Lung (tissue), 12 donors: ENCODE results near the gene TMEM87A. TPM values are rescaled to one million over a fixed set of nuclear protein-coding genes. Genes with fewer than 3 reads are reported as not detected.

Source experiments
- ATAC-seq: fragments of 200-7000 bp; cut with Tn5 transposase; one replicate; pipeline ENCODE4 v1.9.1; 2020; ENCODE audit warnings: moderate number of reproducible peaks; ENCODE audit not compliant: insufficient read depth, low FRiP score
- DNase-seq, 3 donors: peaks; one replicate each; pipeline ENCODE4 v3.0.0-alpha.2; 2013 to 2017
- H3K27ac ChIP-seq, 2 donors: one replicate each; pipeline ENCODE4 v1.5.1; 2013; ENCODE audit warnings: mild to moderate bottlenecking in 2 of 2, moderate library complexity in 2 of 2, control low read depth in 1 of 2, inconsistent platforms in 1 of 2, low read depth in 1 of 2, low read length in 1 of 2
- H3K27me3 ChIP-seq, 3 donors: one replicate each; pipeline ENCODE4 v1.5.1; 2013; ENCODE audit warnings: low read length in 2 of 3; ENCODE audit not compliant: control insufficient read depth in 3 of 3, insufficient read depth in 3 of 3
- H3K36me3 ChIP-seq, 4 donors: one replicate each; pipeline ENCODE4 v1.5.1; 2013; ENCODE audit warnings: low read length in 4 of 4, mild to moderate bottlenecking in 1 of 4, moderate library complexity in 1 of 4; ENCODE audit not compliant: control insufficient read depth in 4 of 4, insufficient read depth in 4 of 4
- H3K4me1 ChIP-seq, 5 donors: one replicate each; pipeline ENCODE4 v1.5.1; 2013; ENCODE audit warnings: low read length in 5 of 5, mild to moderate bottlenecking in 2 of 5, moderate library complexity in 1 of 5; ENCODE audit not compliant: control insufficient read depth in 5 of 5, insufficient read depth in 5 of 5
- H3K4me3 ChIP-seq: one replicate; pipeline ENCODE4 v1.5.1; 2013; ENCODE audit warnings: mild to moderate bottlenecking, control low read depth, moderate library complexity
- H3K9ac ChIP-seq, 2 donors: one replicate each; pipeline ENCODE4 v1.5.1; 2013; ENCODE audit warnings: low read length in 2 of 2, control low read depth in 1 of 2; ENCODE audit not compliant: insufficient read depth in 1 of 2
- H3K9me3 ChIP-seq, 4 donors: one replicate each; pipeline ENCODE4 v1.5.1; 2013; ENCODE audit warnings: low read length in 3 of 4, mild to moderate bottlenecking in 1 of 4, moderate library complexity in 1 of 4; ENCODE audit not compliant: control insufficient read depth in 4 of 4, insufficient read depth in 3 of 4
- CTCF ChIP-seq: IDR thresholded peaks from 2 replicates; pipeline ENCODE4 v1.5.1; 2012; ENCODE audit warnings: mild to moderate bottlenecking; ENCODE audit errors: control extremely low read depth, extremely low read depth
- WGBS, 2 donors: extraction: QIAGEN DNeasy Blood & Tissue Kit; methylation state at CpG; one replicate each; pipeline ENCODE4 v1.1.7; 2013; 5-methylcytosine and 5-hydroxymethylcytosine counted together
- polyA plus RNA-seq, 2 donors: library from polyadenylated mRNA; stranded (reverse); fragments of 200-250 nt; gene quantifications; one replicate each; pipeline ENCODE4 v1.2.1, GENCODE V29; 2013
- total RNA-seq, 2 donors: library from RNA; depleted of rRNA in 1 of 2; stranded (reverse); fragments of >200 nt in 1 of 2; gene quantifications; one replicate each; pipeline ENCODE4 v1.2.1, GENCODE V29; 2014 to 2021
- donor health status: control.
- donor health status: control.
- donor health status: Bipolar disorder and iron deficiency.
- donor health status: healthy.
- donor health status: DM: yes; HTN: yes; CAD: no.

Gene TMEM87A
- total and polyA plus RNA-seq, 4 donors: 50.3 to 196 (median 86.9) TPM

DNA sequence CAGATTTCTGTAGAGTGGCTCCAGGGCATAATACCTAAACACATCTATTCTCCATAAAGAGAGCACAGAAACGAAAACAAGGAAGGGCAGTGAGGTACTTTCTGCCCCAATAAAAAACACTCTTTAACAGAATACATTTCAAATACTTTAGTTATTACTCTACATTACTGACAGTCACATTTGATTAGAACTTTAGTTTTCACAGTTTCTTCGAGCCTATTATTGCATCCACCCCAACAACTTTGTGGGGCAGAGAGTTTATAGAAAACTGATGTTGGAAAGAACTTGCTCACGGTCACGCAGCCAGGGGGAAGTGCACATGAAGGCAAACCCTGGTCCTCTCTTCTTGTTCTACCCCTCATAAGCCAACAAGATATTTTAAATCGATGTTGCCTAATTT, 74.1 kb downstream of the TMEM87A start:
- DNase-seq (no peak), ATAC-seq (no peak)
- no peak for TF ChIP-seq CTCF
- H3K4me3 ChIP-seq: no peak overlapping the region
- H3K4me1 ChIP-seq: peaks cover 0 to 2% (median 0%) of the 10 kb centered on the region in 5 donors
- WGBS, 2 donors: 94 to 98% methylated on average over 5 of the region's 5 CpGs
- no peak overlapping the region for H3K27ac ChIP-seq
- H3K27me3 ChIP-seq: no peaks in the 10 kb centered on the region
- H3K9ac ChIP-seq: no peak overlapping the region
- H3K36me3 ChIP-seq: peaks cover 6 to 24% (median 10%) of the 10 kb centered on the region in 4 donors
- H3K9me3 ChIP-seq: no peaks in the 10 kb centered on the region

DNA sequence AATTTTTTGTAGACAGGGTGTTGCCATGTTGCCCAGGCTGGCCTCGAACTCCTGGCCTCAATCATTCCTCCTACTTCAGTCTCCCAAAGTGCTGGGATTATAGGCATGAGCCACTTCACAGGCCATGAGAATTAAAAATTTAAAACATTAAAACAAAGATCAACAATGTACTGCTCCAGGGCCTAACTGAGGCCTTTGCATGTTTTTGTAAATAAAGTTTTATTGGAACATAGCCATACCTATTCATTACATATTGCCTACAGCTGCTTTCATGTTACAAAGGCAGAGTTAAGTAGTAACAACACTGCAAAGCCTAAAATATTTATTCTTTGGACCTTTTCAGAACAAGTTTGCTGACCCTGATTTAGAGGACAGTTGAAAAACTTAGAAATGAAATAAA, 74.7 kb downstream of the TMEM87A start:
- H3K9me3 ChIP-seq: no peaks in the 10 kb centered on the region
- peaks cover 0 to 2% (median 0%) of the 10 kb centered on the region in 5 donors for H3K4me1 ChIP-seq
- H3K27me3 ChIP-seq: no peaks in the 10 kb centered on the region
- no peak overlapping the region for H3K27ac ChIP-seq
- no peak for DNase-seq
- ATAC-seq: no peak
- no peak overlapping the region for H3K4me3 ChIP-seq
- H3K9ac ChIP-seq: no peak overlapping the region
- WGBS, 2 donors: 100% methylated on average over 1 of the region's 1 CpG
- TF ChIP-seq CTCF: no peak
- peaks cover 6 to 24% (median 10%) of the 10 kb centered on the region in 4 donors for H3K36me3 ChIP-seq

DNA sequence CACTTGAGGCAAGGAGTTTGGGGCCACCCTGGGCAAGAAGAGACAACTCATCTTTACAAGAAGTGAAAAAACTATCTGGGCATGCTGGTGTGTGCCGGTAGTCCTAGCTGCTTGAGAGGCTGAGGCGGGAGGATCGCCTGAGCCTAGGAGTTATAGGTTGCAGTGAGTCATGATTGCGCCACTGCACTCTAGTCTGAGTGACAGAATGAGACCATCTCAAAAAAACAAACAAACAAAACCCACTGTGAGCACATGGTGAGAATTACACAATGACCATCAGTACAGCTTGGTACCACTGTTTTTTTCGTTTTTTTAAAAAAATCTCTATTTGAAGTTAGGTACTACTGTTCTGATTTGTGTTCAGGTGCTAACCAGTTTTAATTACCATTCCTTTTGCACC, 78.7 kb downstream of the TMEM87A start:
- H3K36me3 ChIP-seq: peaks cover 11 to 32% (median 22%) of the 10 kb centered on the region in 4 donors

More for the DNA sequence above, 78.7 kb downstream of the TMEM87A start:
- no peak for DNase-seq
- peaks cover 0 to 2% (median 0%) of the 10 kb centered on the region in 5 donors for H3K4me1 ChIP-seq
- H3K27ac ChIP-seq: no peak overlapping the region
- no peak for ATAC-seq
- H3K9me3 ChIP-seq: no peaks in the 10 kb centered on the region
- no peak for TF ChIP-seq CTCF
- H3K4me3 ChIP-seq: no peak overlapping the region
- WGBS, 2 donors: 73 to 74% methylated on average over 5 of the region's 5 CpGs
- H3K27me3 ChIP-seq: no peaks in the 10 kb centered on the region
- no peak overlapping the region for H3K9ac ChIP-seq
